ENCODE measurements around the gene ABCA13.
"Not testable (repeated sequence)": the region's sequence is repeated elsewhere in the genome, so short reads cannot be mapped to it uniquely, and the experiment has no call there.

The ABCA13 gene

GRCh38 chr7:48182718-48183369 lies 11.6 kb downstream of the ABCA13 start:
- no peak for DNase-seq (ENCODE audit: low read depth)
- TF ChIP-seq CTCF (IDR thresholded peaks at IDR 0.05; ENCODE audit: control insufficient read depth, extremely low read depth, insufficient read depth) = no peak
- H3K4me3 ChIP-seq (ENCODE audit: low read depth, low read length) = no peak overlapping the region

GRCh38 chr7:48183370-48183743 lies 12.1 kb downstream of the ABCA13 start:
- no peak for TF ChIP-seq CTCF (IDR thresholded peaks at IDR 0.05; ENCODE audit: control insufficient read depth, extremely low read depth, insufficient read depth)
- DNase-seq (ENCODE audit: low read depth) = no peak
- H3K4me3 ChIP-seq (ENCODE audit: low read depth, low read length) = no peak overlapping the region

GRCh38 chr7:48183965-48184364 lies 12.7 kb downstream of the ABCA13 start:
- no peak for TF ChIP-seq CTCF (IDR thresholded peaks at IDR 0.05; ENCODE audit: control insufficient read depth, extremely low read depth, insufficient read depth)
- no peak overlapping the region for H3K4me3 ChIP-seq (ENCODE audit: low read depth, low read length)
- no peak for DNase-seq (ENCODE audit: low read depth)

GRCh38 chr7:48188776-48189520 lies 17.7 kb downstream of the ABCA13 start:
- DNase-seq (ENCODE audit: low read depth) = no peak
- TF ChIP-seq CTCF (IDR thresholded peaks at IDR 0.05; ENCODE audit: control insufficient read depth, extremely low read depth, insufficient read depth) = no peak
- no peak overlapping the region for H3K4me3 ChIP-seq (ENCODE audit: low read depth, low read length)

GRCh38 chr7:48192996-48193395 lies 21.7 kb downstream of the ABCA13 start:
- no peak for TF ChIP-seq CTCF (IDR thresholded peaks at IDR 0.05; ENCODE audit: control insufficient read depth, extremely low read depth, insufficient read depth)
- no peak for DNase-seq (ENCODE audit: low read depth)

GRCh38 chr7:48193421-48193820 lies 22.2 kb downstream of the ABCA13 start:
- DNase-seq (ENCODE audit: low read depth) = no peak

More at GRCh38 chr7:48192996-48193395, 21.7 kb downstream of the ABCA13 start:
- no peak overlapping the region for H3K4me3 ChIP-seq (ENCODE audit: low read depth, low read length)

GRCh38 chr7:48200946-48201589 lies 29.8 kb downstream of the ABCA13 start:
- not testable (repeated sequence) for H3K4me3 ChIP-seq (ENCODE audit: low read depth, low read length); DNase-seq (ENCODE audit: low read depth)

More at GRCh38 chr7:48193421-48193820, 22.2 kb downstream of the ABCA13 start:
- TF ChIP-seq CTCF (IDR thresholded peaks at IDR 0.05; ENCODE audit: control insufficient read depth, extremely low read depth, insufficient read depth) = no peak
- no peak overlapping the region for H3K4me3 ChIP-seq (ENCODE audit: low read depth, low read length)

- H3K4me3 ChIP-seq (ENCODE audit: low read depth, low read length); DNase-seq (ENCODE audit: low read depth): not testable (repeated sequence)
Observed at GRCh38 chr7:48202916-48203315, 31.7 kb downstream of the ABCA13 start.

All from LNCaP clone FGC (cell line).